KBM-7 (cell line): ENCODE measurements around the gene OR10Z1.

Experiments
- DNase-seq: peaks from one replicate; pipeline ENCODE4 v3.0.0-alpha.2; 2015
- in situ Hi-C: fragments of 300-500 bp; cut with MboI; formaldehyde crosslinking; loops from 2 replicates; pipeline ENCODE4 v1.14.3; 2020; ENCODE audit warnings: low sequenced_read_pairs, low pct_unique_long_range_greater_than_20kb, mixed read lengths

Gene OR10Z1

DNA sequence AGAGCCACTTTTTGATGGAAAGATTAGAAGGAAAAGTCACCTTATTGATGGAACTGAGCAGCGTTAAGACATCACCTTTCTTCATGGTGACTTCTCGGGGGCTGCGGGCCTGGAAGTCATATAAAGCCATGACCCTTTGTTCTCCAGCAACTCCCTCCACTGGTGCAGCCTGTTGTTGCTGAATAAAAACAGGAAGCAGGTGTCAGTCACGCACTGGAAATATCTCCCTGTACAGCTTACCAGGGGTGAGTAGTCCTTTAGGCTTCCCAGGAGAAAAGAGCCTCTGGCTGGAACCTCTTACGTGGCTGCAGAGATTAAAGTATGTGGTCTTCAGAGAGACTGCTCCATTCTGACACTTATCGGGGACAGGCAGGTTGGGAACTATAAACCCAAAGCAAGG lies 49.5 kb downstream of the OR10Z1 start:
- in situ Hi-C loops: no loop called here
- DNase-seq: peak; percentile 55
